OCI-M2 (cell line): ENCODE results near the gene MRGPRD.
"Not testable (repeated sequence)": the region's sequence is repeated elsewhere in the genome, so short reads cannot be mapped to it uniquely, and the experiment has no call there.

Source experiments
- DNase-seq: peaks from one replicate; lab custom pipeline; 2025; ENCODE audit not compliant: unreplicated experiment; lab: John Stamatoyannopoulos, UW

Gene MRGPRD

DNA sequence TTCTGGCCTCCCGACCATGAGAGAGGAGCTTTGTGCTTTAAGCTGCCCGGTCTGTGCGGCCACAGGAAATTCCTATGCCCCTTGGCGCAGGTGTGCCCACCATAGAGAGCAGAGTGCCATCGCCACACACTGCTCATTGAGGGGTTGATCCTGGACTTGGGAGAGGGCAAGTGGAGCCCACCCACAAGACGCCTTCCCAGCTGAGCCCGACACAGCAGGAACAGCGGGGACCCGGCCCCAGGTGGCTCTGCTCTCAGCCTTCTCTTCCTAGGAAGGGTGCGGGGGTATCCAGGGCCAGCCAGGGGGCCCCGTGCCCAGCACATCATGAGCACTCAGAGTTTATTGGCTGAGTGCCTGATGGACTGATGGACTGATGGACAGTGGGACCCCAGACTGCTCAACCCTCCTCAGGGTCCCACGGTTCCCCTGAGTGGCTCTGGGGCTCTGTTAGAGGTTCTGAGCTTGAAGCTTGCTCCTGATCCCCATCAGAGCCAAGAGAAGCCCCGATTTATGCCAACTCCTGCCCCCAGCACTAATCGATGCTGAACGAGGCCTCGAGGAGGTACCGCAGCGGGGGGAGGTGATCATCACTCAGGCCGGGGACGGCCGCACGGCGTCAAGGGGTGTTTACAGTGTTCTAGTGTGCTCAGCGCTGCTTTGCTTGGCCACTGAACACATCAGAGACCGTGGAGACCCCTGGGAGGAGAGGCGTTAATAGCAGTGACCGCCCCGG lies 13.5 kb upstream of the MRGPRD start:
- DNase-seq, result no peak

DNA sequence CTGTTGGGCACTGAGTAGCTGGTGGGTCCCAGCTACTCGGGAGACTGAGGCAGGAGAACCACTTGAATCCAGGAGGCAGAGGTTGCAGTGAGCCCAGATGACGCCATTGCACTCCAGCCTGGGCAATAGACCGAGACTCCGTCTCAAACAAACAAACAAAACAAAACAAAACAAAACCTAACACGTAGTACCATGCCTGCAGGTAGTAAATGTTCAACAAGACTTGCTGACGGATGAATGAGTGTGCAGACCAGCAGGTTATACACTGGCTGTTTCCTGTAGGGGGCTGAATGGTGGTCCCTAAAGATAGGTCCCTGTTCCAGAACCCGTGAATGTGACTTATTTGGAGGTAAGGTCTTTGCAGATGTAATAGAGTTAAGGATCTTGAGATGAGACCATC lies 12.8 kb upstream of the MRGPRD start:
- no peak for DNase-seq

DNA sequence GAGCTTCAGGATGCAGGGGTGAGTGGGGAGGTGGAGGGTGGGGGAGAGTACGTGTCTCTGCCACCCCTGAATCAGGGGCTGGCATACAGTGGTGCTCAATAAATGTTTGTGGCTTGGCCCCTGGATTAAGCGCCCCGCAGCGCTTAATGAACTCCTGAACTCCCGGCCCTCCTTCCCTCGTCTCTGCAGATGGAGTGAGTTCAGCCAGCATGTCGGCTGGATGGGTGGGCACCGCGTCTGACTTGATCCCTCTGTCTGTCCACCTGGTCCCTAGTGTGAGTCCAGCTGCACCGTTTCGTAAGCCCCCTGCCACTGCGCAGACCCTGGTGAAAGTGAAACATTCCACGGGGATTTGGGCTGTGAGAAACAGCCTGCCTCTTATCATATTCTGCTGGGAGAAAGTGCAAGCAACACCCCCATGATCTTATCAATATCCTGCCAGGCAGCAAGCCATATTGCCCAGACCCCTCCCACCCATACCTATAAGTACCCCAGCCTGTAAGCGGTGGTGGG lies 12.0 kb upstream of the MRGPRD start:
- no peak for DNase-seq

DNA sequence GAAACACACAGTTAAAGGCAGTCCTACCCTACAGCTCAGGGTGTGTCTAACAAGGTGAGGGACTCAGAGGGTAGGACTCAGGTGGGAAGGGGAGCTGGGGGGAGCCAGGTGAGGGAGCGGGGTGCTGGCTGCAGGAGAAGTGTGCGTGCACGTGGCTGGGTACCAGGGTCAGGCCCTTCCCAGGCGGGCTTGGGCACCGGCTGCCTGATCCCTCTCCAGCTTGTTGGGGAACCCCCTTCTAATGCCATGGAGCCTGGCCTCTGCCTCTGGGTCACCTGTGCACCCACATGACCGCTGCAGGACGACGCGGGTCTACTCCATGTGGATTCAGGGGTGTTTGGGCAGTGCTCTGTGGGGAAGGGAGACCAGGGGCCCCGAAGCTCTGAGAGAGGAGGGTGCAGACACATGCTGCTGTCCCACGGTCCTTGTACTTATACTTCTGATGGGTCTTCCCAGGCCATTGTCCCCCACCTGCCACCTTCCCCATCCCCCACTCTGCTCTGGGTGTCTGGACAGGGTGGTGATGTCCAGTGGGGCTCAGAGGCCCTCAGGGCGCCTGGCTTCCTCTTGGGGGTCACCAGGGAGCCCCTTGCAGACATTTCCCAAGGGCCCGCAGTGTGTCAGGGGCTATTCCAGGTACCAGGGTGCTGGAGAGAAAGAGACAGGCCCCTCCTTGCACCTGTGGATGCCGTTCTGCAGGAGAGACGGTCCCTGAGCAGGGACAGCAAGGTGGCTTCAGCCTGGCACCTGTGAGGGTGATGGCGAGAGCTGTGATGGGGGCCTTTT lies 10.4 kb upstream of the MRGPRD start:
- no peak for DNase-seq

DNA sequence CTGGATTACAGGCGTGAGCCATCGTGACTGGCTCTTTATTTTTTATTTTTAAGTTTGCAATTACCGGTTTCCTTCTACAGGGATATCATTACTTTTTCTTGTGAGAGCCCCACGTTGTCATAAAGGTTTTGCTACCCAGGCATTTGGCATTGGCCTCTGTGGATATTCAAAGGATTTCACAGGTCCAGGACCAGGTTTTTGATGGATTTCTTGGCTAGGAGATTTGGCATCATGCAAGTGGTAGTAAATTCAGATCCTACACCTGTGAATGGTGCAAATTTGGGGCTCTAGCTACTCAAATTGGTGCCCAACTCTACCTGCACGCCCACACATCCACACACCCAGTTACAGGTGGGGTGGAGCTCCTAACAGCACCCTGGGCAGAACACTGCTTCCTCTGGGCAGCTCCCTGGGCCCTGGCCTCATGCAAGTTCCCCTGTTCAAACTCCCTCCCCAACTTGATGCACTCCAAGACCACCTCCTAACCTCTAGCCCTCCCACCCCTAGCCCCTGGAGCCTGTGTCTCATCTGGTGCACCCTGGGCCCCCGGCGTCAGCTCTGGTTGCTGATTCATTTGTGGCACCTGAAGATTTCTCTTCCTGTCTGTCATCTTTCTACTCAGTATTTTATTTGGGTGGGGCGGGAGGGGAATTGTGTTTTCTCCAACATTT lies 9.3 kb upstream of the MRGPRD start:
- DNase-seq, result no peak

DNA sequence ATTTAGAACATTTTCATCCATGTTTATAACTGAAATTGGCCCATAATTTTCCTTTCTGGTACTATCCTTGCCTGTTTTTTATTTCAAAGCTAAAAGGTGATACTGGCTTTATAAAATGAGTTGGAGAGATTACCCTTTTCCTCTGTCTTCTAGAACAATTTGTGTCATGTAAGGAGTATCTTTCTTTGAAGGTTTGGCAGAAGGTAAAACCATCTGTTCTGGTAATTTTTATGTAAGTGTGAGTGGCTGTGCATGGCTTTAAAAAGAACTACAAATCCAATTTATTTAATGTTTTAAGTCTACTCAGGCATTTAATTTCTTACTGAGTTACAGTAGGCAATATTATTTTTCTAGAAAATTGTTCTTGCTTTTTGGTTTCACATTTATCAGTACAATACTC lies 7.7 kb upstream of the MRGPRD start:
- DNase-seq, result no peak

DNA sequence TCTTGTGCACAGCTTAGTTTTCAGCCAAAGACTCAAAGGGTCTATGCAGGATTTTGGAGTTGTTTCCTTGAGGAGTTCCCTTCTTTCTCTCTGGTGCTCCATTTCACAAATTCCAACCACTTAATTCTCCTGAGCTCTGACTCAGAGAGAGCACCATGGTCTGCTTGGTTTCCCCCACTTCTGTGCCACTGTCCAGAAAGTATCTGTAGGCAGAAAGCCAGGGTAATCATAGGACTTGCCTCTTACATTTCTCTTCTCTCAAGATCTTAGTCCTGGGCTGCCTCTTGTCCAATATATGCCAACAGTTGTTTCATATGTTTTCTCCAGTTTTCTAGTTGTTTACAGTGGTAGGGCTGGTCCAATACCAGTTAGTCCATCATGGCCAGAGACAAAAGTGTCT lies 6.4 kb upstream of the MRGPRD start:
- DNase-seq, result no peak

DNA sequence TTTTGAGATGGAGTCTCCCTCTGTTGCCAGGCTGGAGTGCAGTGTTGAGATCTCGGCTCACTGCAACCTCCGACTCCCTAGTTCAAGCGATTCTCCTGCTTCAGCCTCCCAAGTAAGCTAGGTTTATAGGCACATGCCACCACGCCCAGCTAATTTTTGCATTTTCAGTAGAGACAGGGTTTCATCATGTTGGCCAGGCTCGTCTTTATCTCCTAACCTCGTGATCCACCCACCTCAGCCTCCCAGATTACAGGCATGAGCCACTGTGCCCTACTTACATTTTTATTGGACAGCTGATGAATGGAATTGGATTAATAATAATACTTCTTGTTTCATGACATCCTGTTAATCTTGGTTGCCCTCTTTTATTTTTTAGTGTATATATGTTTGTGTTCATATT lies 3.0 kb upstream of the MRGPRD start:
- no peak for DNase-seq

DNA sequence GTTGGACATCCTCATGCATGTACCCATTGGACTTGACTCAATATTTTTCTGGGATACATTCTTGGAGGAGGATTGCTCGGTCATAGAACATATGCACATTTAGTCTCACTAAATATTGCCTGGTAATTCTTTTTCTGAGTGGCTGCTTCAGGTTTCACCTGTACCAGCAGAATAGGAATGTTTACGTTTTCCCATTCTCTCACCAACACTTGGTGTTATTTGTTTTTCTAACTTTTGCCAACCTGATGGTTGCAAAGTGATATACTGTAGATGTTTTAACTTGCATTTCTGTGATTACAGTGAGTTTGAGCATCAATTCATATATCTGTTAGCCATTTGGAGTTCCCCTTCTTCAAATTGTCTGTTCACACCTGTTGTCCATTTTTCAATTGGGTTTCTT lies 1.3 kb upstream of the MRGPRD start:
- DNase-seq, result no peak

DNA sequence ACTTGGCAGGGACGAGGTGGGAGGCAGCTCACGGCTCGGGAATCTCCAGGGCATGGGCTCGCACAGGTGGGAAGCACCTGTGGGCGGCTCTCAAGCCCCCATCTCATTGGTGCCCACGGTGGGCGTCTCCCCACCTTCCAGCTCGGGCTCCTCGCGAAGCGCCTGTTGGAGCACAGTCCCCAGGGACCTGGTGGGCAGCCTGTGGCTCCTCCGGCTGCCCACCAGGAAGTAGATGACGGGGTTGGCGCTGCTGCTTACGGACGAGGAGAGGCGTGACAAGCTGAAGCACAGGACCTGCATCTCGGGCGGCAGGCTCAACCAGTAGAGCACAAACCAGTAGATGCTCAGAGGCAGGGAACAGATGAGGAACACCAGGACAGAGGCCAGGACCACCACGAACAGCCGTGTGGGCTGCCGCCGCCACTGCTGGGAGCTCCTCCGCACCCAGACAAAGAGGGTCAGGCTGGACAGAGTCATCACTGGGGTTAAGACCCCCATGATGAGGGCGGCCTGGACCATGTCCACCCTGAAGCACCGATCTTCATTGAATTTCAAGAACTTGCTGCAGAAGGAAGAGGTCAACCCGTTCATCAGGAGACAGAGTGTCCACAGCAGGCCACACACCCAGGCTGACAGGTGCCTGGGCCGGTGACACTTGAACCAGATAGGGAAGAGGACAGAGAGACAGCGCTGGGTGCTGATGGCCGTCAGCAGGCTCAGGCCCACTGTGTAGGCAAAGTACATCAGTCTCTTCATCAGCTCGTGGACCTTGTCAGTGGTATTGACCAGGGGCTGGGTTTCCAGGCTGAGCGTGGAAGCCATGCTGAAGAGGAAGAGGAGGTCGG lies 633 bp downstream of the MRGPRD start:
- no peak for DNase-seq

DNA sequence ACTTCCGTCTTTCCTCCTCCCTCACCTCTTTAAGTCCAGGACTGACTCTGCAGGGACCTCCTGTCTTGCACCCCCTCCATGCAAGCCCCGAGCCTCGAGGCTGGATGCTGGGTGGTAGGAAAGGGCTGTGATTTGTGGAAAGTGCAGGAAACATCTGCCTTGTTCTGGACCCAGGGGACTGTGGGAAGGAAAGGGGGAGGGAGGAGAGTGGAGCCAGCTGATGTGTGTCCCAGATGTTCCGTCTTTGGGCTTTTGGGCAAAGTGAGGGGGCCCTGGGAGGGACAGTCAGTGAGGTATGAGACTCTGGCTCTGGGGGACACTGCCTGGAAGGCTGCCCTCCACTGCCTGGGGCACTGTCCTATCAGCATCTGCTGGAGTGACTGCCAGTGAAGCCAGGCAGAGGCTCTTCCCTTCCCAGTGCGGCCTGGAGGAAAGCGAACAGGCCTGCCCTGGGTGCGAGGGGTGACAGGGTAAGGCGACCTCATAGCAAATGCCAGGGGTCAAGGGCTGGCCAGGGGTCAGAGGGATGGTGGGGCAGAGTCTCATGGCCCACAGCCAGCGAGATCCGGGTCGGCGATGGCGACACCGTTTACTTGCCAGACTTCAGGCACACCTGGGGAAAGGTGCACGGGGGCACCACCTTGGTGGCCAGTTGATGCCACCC lies 1.7 kb downstream of the MRGPRD start:
- DNase-seq, result no peak

DNA sequence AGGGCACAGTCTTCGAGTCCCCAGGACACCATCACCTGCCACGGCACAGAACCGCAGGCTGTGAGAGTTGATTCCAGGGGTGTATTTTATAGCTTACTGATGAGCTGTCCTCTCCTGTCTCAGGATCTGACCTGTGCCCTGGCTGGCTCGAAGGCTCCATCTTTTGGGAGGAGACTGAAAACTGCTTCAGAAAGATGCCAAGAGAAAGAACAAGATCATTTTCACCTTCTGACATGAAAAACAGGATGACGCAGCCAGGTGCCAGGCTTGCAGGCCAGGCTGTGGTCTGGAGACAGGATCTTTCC lies 2.2 kb downstream of the MRGPRD start:
- DNase-seq, result no peak

DNA sequence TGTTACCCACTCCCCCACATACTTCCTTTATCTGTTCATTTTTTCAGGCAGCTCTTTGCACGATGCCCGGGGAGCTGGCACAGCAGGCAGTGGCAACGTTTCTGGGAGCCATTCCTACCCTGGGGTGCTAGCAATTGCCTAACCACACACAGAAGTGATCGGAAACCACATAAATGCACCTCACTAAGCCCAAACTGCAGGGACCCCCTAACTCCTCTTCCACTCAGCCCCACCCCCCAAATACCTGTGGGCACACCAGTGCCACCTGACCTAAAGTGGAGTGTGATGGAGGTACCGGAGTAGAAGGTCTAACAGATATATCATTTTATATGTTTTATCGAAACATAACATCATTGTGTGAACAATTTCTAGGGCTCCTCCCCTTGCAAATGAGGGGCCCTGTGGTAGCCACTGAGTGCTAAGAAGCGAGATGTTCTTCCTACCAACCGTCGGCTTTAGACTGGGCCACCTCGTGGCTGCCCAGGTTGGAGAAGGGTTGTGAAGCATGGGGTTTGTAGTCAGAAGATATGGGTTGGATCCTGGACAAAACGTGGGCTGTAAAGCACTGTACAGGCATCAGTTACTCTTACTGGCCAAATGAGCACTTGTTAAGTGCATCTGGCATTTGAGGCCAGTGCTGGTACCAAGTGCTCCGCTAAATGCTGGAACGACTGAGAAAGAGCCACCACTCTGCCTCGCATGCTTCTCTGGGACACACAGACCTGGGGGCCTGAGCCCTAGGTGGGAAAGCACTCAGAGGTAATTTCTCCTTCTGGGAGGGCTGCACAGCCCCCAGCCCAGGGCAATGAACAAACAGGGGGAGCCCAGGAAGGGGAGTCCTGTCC lies 2.8 kb downstream of the MRGPRD start:
- no peak for DNase-seq

DNA sequence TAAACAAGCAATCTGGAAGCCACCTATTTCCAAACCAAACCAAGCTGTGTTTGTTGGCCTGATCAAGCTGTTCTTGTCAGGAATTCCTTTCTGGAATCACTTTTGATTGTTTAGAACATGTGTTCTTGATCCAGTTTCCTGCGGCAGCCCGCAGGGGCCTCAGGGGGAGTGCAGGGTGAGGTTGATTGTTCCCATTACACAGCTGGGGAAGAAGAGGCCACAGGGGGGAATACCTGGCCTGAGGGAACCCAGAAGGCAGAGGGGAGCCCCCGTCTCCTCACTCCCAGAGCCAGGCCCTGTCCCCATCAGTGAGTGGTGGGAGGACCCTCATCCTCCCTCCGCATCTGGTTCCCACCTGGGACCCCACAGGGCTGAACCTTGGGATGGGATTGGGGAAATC lies 4.2 kb downstream of the MRGPRD start:
- DNase-seq, result no peak

DNA sequence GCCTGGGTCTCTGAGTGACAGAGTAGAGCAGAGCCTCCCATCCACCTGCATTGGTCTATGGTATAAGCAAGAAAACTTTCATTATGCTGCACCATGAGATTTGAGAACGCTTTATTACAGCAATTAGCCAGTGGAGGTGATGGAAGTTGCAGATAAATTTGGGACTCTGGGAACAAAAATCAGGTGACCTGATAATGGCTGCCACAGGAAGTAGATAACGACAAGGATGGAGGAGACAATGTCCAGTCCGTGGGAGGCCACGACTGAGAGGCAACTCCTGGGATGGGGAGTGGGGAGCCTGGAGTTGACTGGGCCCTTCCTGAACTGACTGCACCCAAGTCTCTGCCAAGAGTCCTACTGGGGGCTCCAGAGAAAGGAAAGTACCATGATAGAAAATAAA lies 4.7 kb downstream of the MRGPRD start:
- no peak for DNase-seq

DNA sequence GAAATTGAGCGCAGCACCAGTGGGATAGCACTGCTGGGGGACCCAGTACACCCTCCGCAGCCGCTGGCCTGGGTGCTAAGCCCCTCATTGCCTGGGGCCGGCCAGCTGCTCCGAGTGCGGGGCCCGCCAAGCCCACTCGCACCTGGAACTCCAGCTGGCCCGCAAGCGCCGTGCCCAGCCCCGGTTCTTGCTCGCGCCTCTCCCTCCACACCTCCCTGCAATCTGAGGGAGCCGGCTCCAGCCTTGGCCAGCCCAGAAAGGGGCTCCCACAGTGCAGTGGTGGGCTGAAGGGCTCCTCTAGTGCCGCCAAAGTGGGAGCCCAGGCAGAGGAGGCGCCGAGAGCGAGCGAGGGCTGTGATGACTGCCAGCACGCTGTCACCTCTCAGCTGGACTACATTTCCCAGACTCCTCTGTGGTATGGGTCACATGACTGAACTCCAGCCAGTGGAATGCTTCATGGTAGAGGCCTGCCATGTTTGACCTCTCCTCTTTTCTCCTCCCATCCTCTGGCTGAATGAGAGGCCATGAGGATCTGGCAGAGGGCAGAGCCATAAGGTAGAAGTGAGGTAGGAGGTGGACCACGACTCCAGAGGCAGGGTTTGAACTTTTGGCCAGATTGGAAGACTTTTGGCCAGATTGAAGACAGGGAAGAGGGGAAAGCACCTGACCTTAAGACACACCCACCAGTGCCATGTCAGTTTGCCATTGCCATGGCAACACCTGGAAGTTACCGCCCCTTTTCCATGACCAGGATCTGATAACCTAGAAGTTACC lies 6.2 kb downstream of the MRGPRD start:
- DNase-seq, result no peak

DNA sequence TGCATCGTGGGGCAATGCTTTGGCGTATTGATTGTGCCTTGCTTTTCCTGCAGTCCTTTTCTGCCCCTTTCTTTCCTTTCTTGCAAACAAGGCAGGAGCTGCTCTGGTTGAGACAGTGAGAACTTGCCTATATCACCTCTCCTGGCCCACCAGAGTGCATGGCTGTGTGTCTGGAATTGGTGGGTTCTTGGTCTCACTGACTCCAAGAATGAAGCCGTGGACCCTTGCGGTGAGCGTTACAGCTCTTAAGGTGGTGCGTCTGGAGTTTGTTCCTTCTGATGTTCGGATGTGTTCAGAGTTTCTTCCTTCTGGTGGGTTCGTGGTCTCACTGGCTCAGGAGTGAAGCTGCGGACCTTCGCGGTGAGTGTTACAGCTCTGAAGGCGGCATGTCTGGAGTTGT lies 7.1 kb downstream of the MRGPRD start:
- DNase-seq, result not testable (repeated sequence)

DNA sequence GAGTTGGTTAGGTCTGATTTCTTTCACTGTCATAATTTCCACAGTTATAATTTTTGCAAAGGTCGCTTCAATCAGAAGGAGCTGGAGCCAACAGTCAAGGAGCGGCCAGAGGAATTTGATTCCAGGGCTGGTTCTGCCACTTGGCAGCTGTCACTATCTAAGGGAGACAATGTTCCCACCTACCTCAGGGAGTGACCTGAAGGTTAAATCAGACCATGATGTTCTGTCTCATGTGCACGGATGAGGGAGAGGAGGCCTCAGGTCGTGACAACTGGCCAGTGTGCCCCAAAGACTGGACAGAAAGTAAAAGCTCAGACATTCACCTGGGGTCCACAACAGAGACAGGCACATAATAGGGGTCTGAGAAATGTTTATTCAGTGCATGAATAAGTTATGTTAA lies 7.6 kb downstream of the MRGPRD start:
- no peak for DNase-seq
